Right kidney (tissue), 1 donor: Measurements from ENCODE around the gene C20orf202.
A peak's percentile ranks its signal among the peaks of the same experiment; 100 is the strongest.

Experiments
- DNase-seq: peaks from one replicate; pipeline ENCODE4 v3.0.0-alpha.2; 2016

C20orf202 gene

DNA sequence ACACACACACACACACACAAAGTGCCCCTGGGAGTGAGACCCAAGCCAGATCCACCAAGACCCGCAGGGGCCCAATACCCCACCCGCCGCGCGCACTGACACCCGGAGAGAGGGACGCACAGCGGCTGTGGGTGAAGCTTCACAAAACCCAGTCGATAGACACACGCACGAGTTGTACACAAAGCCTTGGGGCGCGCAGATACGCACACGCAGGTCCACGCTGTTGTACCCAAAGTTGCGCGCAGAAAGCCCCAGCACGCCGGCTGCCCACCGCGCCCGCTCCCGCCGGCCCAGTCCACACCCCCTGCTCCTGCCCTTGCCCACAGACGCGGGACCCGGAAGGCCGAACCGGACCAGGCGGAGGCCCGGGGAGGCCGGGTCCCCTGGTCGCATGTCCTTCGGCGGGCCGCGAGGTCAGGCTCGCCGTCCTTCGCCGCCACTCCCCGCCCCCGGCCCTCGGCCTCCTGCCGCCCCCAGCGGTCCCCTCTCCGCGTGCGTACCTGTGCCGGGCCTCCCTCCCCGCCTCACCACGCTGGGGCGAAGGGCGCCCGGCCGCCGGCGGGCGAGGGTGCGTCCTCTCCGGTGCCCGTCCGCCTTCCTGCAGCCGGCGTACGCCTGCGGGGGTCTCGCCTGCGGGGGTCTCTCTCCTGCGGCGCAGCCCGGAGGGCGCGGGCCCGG is 18.5 kb upstream of the C20orf202 start, which contains the start of gene TMEM74B:
TSS of gene TMEM74B (minus strand) at position 344 of the 678 bp plus-strand sequence. CDS start 1,180 bp downstream, outside the sequence.
- DNase-seq: peak; percentile 41

GRCh38 chr20:1185316-1185741 is 17.9 kb upstream of the C20orf202 start:
- no peak for DNase-seq

- peak; percentile 20 for DNase-seq
Measured at GRCh38 chr20:1185790-1186334, 17.4 kb upstream of the C20orf202 start.

- no peak for DNase-seq
Measured at GRCh38 chr20:1186367-1186991, 16.8 kb upstream of the C20orf202 start.

DNA sequence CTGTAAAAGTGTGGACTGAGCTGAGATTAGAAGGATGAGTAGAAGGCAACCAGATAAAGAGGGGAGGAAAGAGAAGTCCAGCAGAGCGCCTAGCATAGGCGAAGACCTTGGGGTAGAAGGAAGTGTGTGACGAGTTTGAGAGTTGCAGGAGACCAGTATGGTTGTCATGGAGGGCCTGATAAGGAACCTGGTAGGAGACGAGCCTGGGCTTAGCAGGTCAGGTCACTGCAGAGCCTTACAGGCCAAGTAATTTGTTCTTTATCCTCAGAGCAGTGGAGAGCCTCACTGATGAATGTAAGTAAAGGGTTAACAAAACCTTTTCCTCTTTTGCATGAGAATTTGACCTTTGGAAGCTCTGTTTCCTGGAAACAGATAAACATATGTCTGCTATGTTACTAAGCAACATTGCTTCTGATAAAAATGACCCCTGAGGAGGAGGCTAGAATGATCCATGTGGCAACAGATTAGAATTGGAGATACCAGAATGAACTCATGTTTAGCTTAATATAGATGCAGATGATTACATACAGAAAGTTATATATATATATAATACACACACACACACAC is 15.6 kb upstream of the C20orf202 start:
- DNase-seq: no peak

DNA sequence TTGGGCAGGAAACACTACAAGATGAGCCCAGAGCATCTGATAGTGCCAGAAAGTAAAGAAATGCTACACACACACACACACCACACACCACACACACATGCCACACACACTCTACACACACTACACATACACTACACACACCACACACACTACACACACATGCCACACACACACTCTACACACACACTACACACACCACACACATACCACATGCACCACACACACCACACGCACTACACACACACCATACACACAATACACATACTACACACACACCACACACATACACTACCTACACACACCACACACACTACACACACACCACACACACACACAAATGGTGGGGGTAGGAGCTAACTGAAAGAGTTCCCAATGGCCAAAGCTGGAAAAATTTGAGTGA is 14.9 kb upstream of the C20orf202 start:
- no peak for DNase-seq

DNA sequence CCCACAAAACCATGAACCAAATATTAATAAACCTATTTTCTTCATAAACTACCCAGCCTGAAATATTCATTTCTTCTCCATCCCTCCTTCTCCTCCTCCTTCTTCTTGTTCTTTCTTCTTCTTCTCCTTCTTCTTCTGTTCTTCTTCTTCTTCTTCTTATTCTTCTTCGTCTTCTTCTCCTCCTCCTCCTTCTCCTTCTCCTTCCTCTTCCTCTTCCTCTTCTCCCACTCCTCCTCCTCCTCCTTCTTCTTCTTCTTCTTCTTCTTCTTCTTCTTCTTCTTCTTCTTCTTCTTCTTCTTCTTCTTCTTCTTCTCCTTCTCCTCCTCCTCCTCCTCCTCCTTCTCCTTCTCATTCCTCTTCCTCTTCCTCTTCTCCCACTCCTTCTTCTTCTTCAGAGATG is 13.4 kb upstream of the C20orf202 start:
- no peak for DNase-seq

DNA sequence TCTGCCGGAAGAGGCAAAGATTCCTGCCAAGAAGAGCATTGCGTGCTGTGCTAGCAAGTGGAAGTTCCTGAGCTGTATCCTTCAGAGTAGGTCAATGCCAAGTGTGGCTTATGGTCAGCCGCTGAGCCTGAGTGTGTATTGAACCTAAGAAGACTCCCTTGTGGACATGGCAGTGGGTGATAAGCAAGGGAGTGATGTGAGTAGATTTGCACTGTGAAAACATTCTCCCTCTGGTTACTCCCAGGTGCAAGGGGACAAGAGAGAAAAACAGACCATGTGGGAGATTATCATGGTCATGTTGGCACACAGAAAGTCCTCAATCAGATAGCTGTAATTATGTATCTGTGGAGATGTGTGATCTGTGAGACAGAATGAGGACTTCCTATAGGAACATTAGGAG is 12.4 kb upstream of the C20orf202 start:
- DNase-seq: no peak

DNA sequence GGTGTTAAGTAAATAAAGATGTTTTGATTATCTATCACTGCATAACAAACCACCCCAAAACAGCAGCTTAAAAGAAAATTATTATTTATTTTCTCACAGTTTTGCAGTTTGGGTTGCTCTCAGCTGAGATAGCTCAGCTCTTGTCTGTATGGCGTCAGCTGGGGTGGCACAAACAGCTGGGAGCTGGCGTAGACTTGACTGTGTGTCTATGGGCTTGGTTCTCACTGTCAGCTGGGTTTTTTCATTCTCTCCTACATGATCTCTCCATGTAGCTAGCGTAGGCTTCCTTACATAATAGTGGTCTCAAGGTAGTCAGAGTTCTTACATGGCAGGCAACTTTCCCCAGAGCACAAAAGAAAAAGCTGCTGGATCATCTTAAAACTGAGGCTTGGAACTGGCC is 12.0 kb upstream of the C20orf202 start:
- no peak for DNase-seq

- DNase-seq: no peak
Measured at GRCh38 chr20:1195226-1195625, 8.0 kb upstream of the C20orf202 start.

- no peak for DNase-seq
Measured at GRCh38 chr20:1196634-1197033, 6.6 kb upstream of the C20orf202 start.

- DNase-seq: no peak
Measured at GRCh38 chr20:1197801-1198200, 5.5 kb upstream of the C20orf202 start.

DNA sequence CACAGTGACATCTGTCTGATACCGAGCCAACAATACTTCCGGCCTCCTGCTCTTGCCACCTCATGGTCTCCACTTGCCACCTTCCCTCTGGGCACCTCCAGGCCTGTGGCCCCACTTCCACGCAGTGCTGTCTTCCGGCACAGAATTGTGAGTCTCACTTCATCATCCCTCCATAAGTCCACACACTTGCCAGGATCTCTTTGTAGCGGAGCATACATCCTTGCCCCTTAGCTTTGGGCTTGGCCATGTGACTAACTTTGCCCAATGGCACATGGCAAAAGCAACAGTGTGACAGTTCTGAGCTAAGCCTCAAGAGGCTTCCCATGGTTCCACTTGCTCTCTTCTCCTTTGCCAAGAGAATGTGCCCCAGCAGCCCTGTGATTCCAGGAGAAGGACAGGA is 4.5 kb upstream of the C20orf202 start:
- no peak for DNase-seq

- DNase-seq: no peak
Measured at GRCh38 chr20:1199212-1199873, 3.9 kb upstream of the C20orf202 start.

GRCh38 chr20:1199964-1200363 is 3.3 kb upstream of the C20orf202 start:
- DNase-seq: no peak

DNA sequence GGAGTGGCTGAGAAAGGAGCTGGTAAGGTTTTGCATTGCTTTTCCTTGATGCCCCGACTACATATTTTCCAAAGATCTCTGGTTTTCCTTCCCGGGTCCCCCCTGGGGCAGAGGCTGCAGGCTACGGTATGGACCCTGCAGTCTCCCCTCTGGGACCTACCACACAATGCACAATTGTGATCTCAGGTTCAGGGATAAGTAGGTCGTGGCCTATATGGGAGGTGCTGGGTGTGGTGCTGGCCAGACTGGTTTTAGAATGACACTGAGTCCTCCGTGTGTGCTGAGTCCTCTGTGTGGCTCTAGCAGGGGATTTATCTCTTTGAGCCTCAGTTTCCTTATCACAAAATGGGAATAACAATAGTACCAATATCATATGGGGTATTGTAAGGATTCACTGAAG is 376 bp downstream of the C20orf202 start:
- no peak for DNase-seq

GRCh38 chr20:1204113-1204512 is 859 bp downstream of the C20orf202 start:
- no peak for DNase-seq

DNA sequence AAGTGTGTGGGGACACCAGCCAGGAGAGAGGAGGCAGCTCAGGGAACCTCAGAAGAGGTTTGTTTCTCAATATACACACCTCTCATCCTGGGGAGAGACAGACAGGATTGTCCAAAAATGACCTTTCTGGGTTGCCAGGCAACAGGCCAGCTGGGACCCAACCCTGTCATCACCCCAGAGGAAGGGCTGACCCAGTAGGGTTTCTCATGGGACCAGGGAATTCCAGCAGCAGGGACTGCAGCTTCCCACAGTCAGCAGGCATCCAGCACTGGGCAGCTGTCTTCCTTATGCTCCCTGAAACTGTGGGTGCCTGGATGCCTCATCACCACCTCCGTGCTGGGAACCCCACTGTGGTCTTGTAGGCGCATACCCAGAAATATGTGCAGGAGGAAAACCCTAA is 1.3 kb downstream of the C20orf202 start:
- DNase-seq: no peak

- DNase-seq: no peak
Measured at GRCh38 chr20:1205802-1206201, 2.5 kb downstream of the C20orf202 start.

DNA sequence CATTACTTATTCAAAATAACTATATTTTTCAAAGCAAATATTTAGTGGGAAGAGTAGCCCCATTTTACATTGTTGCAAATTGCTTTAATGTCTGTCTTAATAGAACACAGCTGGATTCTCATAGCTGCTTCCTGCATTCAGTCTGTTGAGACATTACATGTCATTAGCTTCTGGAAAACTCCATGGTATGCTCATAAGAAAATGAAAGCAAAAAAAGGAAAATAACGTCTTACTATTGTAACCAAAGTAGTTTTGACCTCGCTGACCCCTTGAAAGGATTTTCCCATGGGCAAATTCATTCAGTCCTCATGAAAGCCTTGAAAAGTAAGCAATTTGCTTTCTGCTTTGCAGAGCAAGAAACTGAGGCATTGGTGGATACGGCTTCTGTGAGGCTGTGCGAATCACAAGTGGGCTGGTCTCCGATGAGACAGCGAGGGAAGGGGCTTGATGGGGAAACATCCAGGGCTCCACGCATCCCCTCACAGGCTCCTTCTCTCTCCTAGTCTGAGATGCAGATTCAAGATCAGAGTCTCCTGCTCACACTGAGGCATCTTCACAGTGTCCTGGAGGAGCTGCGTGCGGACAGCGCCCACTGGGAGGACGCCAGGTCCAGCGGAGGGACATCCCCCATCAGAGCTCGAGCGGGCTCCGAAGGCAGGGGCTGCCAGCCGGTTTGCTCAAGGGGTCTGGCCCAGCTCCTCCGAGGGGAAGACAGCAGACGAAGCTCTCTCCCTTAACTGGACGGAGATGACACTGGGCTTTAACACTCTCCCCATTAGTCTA is 3.3 kb downstream of the C20orf202 start:
- no peak for DNase-seq

- DNase-seq: no peak
Measured at GRCh38 chr20:1207293-1207878, 4.1 kb downstream of the C20orf202 start.
